Transverse colon (tissue), 4 donors: Measurements from ENCODE around the gene SUDS3. TPM values are rescaled to one million over a fixed set of nuclear protein-coding genes. Genes with fewer than 3 reads are reported as not detected.
"Not testable (repeated sequence)": the region's sequence is repeated elsewhere in the genome, so short reads cannot be mapped to it uniquely, and the experiment has no call there.

Experiments
- DNase-seq: peaks from one replicate; pipeline ENCODE4 v3.0.0-alpha.2; 2019
- H3K27ac ChIP-seq, 4 donors: fragments of 200-600 bp; sonication (generic); 2 replicates each; pipeline ENCODE4 v1.5.1; 2016 to 2018; ENCODE audit warnings: inconsistent platforms in 4 of 4
- H3K27me3 ChIP-seq: fragments of 200-600 bp; sonication (generic); 2 replicates; pipeline ENCODE4 v1.5.1; 2017; ENCODE audit warnings: inconsistent platforms
- H3K36me3 ChIP-seq, 4 donors: fragments of 200-600 bp; sonication (generic); 2 replicates each; pipeline ENCODE4 v1.5.1; 2017 to 2019; ENCODE audit warnings: inconsistent platforms in 4 of 4
- H3K4me1 ChIP-seq, 4 donors: fragments of 200-600 bp; sonication (generic); 2 replicates each; pipeline ENCODE4 v1.5.1; 2017 to 2020; ENCODE audit warnings: inconsistent platforms in 4 of 4
- H3K4me3 ChIP-seq, 4 donors: fragments of 200-600 bp; sonication (generic); 1 replicate in 1 of 4; 2 replicates in 3 of 4; pipeline versions ENCODE4 v1.5.1 to v1.6.1; 2017 to 2019; ENCODE audit warnings: inconsistent platforms in 4 of 4
- H3K9me3 ChIP-seq, 2 donors: fragments of 200-600 bp; sonication (generic); 2 replicates each; pipeline ENCODE4 v1.5.1; 2017 to 2019; ENCODE audit warnings: inconsistent platforms in 2 of 2
- EP300 ChIP-seq: sonication (generic); formaldehyde crosslinking; IDR thresholded peaks from one replicate; pipeline ENCODE4 v1.6.1; 2017; ENCODE audit warnings: antibody characterized with exemption, low read depth
- POLR2A ChIP-seq: fragments of 450-650 bp; IDR thresholded peaks from one replicate; pipeline ENCODE4 v1.6.1; 2016; ENCODE audit warnings: antibody characterized with exemption, mild to moderate bottlenecking, moderate library complexity
- POLR2AphosphoS5 ChIP-seq, 3 donors: sonication (generic); formaldehyde crosslinking; IDR thresholded peaks; one replicate each; pipeline ENCODE4 v1.6.1; 2016; ENCODE audit warnings: antibody characterized with exemption in 3 of 3
- WGBS, 2 donors: methylation state at CpG; one replicate each; pipeline ENCODE4 v1.1.5; 2018; ENCODE audit warnings: low coverage in 1 of 2; 5-methylcytosine and 5-hydroxymethylcytosine counted together
- in situ Hi-C, 4 donors: fragments of 200-750 bp; cut with MboI; loops; one replicate each; pipeline versions ENCODE4 v1.15.0 to v1.15.1; 2017; ENCODE audit warnings: low sequenced_read_pairs in 3 of 4, low pct_ligation_motif_present in 1 of 4, low pct_unique_long_range_greater_than_20kb in 1 of 4
- intact Hi-C: fragments of 100-400 bp; cut with DNase I; formaldehyde crosslinking; loops from one replicate; pipeline ENCODE4 v1.15.1; 2023; ENCODE audit warnings: low total_unique reads
- total RNA-seq, 4 donors: library from RNA; depleted of rRNA; stranded (reverse); fragments of >200 nt; gene quantifications; one replicate each; pipeline ENCODE4 v1.1.0, GENCODE V29; 2016
- TF ChIP-seq, protein P1 (sequence below), 5 experiments: fragments of 200-600 bp in 3 of 5; fragments of 450-650 bp in 2 of 5; sonication (generic) in 3 of 5; IDR thresholded peaks; 1 replicate in 2 of 5; 2 replicates in 3 of 5; pipeline ENCODE4 v1.5.1; 2016 to 2017; ENCODE audit warnings: antibody characterized with exemption in 5 of 5, inconsistent platforms in 3 of 5, mild to moderate bottlenecking in 2 of 5, moderate library complexity in 1 of 5

SUDS3 gene
- total RNA-seq, 4 donors from 2014 or later = 27.5 to 63.4 (median 45.7) TPM

DNA sequence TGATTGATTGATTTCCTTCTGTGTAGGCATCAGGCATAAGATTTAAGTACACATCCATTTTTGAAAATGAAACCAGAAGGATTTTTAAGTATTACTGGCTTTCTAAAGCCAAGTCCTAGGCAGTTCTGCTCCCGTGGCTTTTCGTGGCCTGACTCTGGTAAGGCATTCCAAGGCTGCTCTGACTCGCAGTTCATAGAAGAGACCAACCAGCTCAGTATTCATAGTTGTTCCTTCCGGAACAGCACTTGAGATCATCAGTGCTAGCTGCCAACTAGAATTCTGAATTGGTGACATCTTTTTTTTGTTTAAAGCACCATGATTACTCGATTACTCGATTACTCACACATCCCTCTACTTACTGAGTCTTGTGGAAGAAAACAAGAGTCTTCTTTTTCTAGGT is 25.9 kb downstream of the SUDS3 start:
- no peaks in the 10 kb centered on the region for H3K27me3 ChIP-seq
- peaks cover 0 to 43% (median 7%) of the 10 kb centered on the region in 4 donors for H3K36me3 ChIP-seq
- H3K4me3 ChIP-seq = no peak overlapping the region
- H3K27ac ChIP-seq = no peak overlapping the region
- no peaks in the 10 kb centered on the region for H3K9me3 ChIP-seq
- 73 to 80% methylated on average over 6 of the region's 6 CpGs for WGBS, 2 donors
- H3K4me1 ChIP-seq = peaks cover 0 to 10% (median 4%) of the 10 kb centered on the region in 4 donors
- DNase-seq = no peak
- in situ Hi-C loops = loop anchor here in 3 of 4 donors (25.0 kb wide), 1 partner anchor 635 kb away; no protein-coding TSS in a partner anchor
- intact Hi-C loops = loop anchor here (10.0 kb wide), 2 partner anchors 223 to 453 kb away; no protein-coding TSS in a partner anchor
- TF ChIP-seq POLR2AphosphoS5 (IDR thresholded peaks at IDR 0.05) (no peak), POLR2A (no peak), EP300 (no peak)
- TF ChIP-seq, protein P1, sequence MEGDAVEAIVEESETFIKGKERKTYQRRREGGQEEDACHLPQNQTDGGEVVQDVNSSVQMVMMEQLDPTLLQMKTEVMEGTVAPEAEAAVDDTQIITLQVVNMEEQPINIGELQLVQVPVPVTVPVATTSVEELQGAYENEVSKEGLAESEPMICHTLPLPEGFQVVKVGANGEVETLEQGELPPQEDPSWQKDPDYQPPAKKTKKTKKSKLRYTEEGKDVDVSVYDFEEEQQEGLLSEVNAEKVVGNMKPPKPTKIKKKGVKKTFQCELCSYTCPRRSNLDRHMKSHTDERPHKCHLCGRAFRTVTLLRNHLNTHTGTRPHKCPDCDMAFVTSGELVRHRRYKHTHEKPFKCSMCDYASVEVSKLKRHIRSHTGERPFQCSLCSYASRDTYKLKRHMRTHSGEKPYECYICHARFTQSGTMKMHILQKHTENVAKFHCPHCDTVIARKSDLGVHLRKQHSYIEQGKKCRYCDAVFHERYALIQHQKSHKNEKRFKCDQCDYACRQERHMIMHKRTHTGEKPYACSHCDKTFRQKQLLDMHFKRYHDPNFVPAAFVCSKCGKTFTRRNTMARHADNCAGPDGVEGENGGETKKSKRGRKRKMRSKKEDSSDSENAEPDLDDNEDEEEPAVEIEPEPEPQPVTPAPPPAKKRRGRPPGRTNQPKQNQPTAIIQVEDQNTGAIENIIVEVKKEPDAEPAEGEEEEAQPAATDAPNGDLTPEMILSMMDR (IDR thresholded peaks at IDR 0.05) = no peak

DNA sequence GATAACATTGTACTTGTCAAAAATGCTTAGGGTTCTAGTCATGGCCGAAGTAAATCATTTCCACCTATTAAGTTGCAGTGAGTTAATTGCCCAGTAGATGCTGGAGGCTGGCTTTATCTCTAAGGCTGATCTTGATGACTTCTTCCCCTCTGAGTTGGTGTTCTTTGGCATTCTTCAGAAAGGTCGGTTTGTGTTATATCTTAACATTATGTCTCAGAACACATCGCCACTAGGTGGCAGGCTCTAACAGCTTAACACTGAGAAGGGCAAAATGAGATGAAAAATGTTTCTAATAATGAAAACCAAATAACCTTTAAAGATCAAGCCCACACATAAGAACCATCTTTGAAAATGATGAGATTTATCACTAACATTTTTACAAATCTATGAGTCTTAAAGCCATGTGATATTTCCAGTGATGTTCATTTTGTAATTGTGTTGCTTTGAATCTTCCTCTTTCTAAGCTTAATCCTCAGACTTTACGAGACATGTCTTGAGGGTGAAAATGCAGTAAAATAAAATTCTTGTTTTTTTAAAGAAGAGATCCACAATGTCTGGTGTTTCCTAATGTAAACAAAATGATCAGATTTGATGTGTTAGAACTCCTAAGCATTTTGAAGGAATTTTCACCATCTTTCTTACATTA is 28.6 kb downstream of the SUDS3 start:
- DNase-seq = peak; percentile 48
- H3K36me3 ChIP-seq = peaks cover 0 to 45% (median 9%) of the 10 kb centered on the region in 4 donors
- intact Hi-C loops (loop anchor here (5.0 to 10.0 kb wide), 3 partner anchors 220 to 627 kb away; no protein-coding TSS in a partner anchor), in situ Hi-C loops (loop anchor here in 3 of 4 donors (25.0 kb wide), 1 partner anchor 632 kb away; no protein-coding TSS in a partner anchor)
- 44 to 48% methylated on average over 4 of the region's 4 CpGs for WGBS, 2 donors
- TF ChIP-seq, protein P1 (IDR thresholded peaks at IDR 0.05) = peak; percentile 66 to 70 (median 69)
- no peak for TF ChIP-seq POLR2AphosphoS5 (IDR thresholded peaks at IDR 0.05)
- H3K4me3 ChIP-seq = no peak overlapping the region
- H3K27me3 ChIP-seq = no peaks in the 10 kb centered on the region
- no peaks in the 10 kb centered on the region for H3K9me3 ChIP-seq
- no peaks in the 10 kb centered on the region for H3K4me1 ChIP-seq
- H3K27ac ChIP-seq = no peak overlapping the region

DNA sequence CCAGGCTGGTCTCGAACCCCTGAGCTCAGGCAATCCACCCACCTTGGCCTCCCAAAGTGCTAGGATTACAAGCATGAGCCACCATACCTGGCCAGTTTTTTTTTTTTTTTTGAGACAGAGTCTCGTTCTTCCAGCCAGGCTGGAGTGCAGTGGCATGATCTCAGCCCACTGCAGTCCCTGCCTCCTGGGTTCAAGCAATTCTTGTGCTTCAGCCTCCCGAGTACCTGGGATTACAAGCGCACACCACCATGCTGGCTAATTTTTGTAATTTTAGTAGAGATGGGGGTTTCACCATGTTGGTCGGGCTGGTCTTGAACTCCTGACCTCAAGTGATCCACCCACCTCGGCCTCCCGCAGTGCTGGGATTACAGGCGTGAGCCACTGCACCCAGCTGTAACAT is 31.9 kb downstream of the SUDS3 start:
- not testable (repeated sequence) for H3K9me3 ChIP-seq, H3K4me1 ChIP-seq, H3K27ac ChIP-seq, H3K27me3 ChIP-seq, DNase-seq, H3K4me3 ChIP-seq
- in situ Hi-C loops (loop anchor here in 3 of 4 donors (25.0 kb wide), 1 partner anchor 629 kb away; no protein-coding TSS in a partner anchor), intact Hi-C loops (loop anchor here (5.0 to 10.0 kb wide), 3 partner anchors 217 to 624 kb away; no protein-coding TSS in a partner anchor)
- H3K36me3 ChIP-seq = peaks cover 0 to 59% (median 17%) of the 10 kb centered on the region in 4 donors
- 85 to 98% methylated on average over 7 to 8 of the region's 8 CpGs for WGBS, 2 donors

DNA sequence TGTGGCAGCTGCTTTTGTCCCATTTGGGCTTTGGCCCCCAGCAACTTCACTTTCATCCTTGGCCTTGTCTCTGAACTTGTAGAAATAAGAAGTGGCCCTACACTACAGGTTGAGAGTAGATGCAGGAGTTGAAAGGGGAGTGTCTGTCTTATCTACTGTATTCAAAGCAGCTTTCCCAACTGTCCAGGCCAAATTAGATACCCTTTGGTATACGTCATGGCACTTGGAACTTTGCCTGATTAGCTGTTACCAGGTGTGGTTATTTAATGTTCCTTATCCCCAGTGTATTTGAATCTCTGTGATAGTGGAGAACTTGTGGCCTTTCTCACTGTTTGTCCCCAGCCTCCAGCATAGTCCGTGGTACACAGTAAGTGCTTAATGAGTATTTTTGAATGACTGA is 33.5 kb downstream of the SUDS3 start:
- intact Hi-C loops = loop anchor here (5.0 to 10.0 kb wide), 3 partner anchors 215 to 622 kb away; no protein-coding TSS in a partner anchor
- H3K27ac ChIP-seq = no peak overlapping the region
- no peak overlapping the region for H3K4me3 ChIP-seq
- no peaks in the 10 kb centered on the region for H3K27me3 ChIP-seq
- H3K4me1 ChIP-seq = no peaks in the 10 kb centered on the region
- in situ Hi-C loops = loop anchor here in 3 of 4 donors (25.0 kb wide), 1 partner anchor 627 kb away; no protein-coding TSS in a partner anchor
- H3K36me3 ChIP-seq = peaks cover 0 to 61% (median 21%) of the 10 kb centered on the region in 4 donors
- 60 to 67% methylated on average over 2 of the region's 2 CpGs for WGBS, 2 donors
- no peaks in the 10 kb centered on the region for H3K9me3 ChIP-seq
- no peak for DNase-seq
- TF ChIP-seq EP300 (no peak), POLR2A (no peak), POLR2AphosphoS5 (IDR thresholded peaks at IDR 0.05) (no peak)
- TF ChIP-seq, protein P1 (IDR thresholded peaks at IDR 0.05) = no peak
